GM23338 (cell line): ENCODE measurements around the gene RAB30. TPM values are rescaled to one million over a fixed set of nuclear protein-coding genes. Genes with fewer than 3 reads are reported as not detected.

Experiments used
- ATAC-seq: fragments of 200-7000 bp; cut with Tn5 transposase; 3 replicates; pipeline ENCODE4 v1.9.1; 2020
- DNase-seq: peaks from one replicate; pipeline ENCODE4 v3.0.0-alpha.2; 2015; ENCODE audit warnings: low spot score
- H2AFZ ChIP-seq: fragments of 200-600 bp; sonication (generic); 2 replicates; pipeline ENCODE4 v1.8.0; 2016; ENCODE audit warnings: antibody characterized with exemption, mild to moderate bottlenecking, moderate library complexity
- H3F3A ChIP-seq: fragments of 200-600 bp; sonication (generic); replicated peaks from 2 replicates; pipeline ENCODE4 v1.8.0; 2017; ENCODE audit warnings: antibody characterized with exemption, mixed run types, low read depth
- H3K27ac ChIP-seq: fragments of 200-600 bp; sonication (generic); 2 replicates; pipeline ENCODE4 v1.6.1; 2016; ENCODE audit warnings: low read depth
- H3K27me3 ChIP-seq: fragments of 200-600 bp; sonication (generic); 2 replicates; pipeline ENCODE4 v1.8.0; 2016; ENCODE audit warnings: mild to moderate bottlenecking, mixed run types, moderate library complexity; ENCODE audit not compliant: insufficient read depth
- H3K36me3 ChIP-seq: fragments of 200-600 bp; sonication (generic); 2 replicates; pipeline ENCODE4 v1.8.0; 2016; ENCODE audit warnings: mild to moderate bottlenecking; ENCODE audit not compliant: insufficient read depth
- H3K4me1 ChIP-seq: fragments of 200-600 bp; sonication (generic); 2 replicates; pipeline ENCODE4 v1.8.0; 2016; ENCODE audit warnings: mild to moderate bottlenecking, moderate library complexity; ENCODE audit not compliant: insufficient read depth
- H3K4me2 ChIP-seq: fragments of 200-600 bp; sonication (generic); 2 replicates; pipeline ENCODE4 v1.7.1; 2017; ENCODE audit warnings: mixed run types
- H3K4me3 ChIP-seq: fragments of 200-600 bp; sonication (generic); 2 replicates; pipeline ENCODE4 v1.6.1; 2016; ENCODE audit warnings: mixed run types
- H3K79me2 ChIP-seq: fragments of 200-600 bp; sonication (generic); replicated peaks from 2 replicates; pipeline ENCODE4 v1.8.0; 2017; ENCODE audit warnings: mild to moderate bottlenecking; ENCODE audit not compliant: insufficient read depth
- H3K9me2 ChIP-seq: fragments of 200-600 bp; sonication (generic); 2 replicates; pipeline ENCODE4 v1.8.0; 2017; ENCODE audit not compliant: insufficient read depth
- H4K20me1 ChIP-seq: fragments of 200-600 bp; sonication (generic); replicated peaks from 2 replicates; pipeline ENCODE4 v1.8.0; 2017; ENCODE audit warnings: mild to moderate bottlenecking; ENCODE audit not compliant: insufficient read depth
- H3K27ac Mint-ChIP-seq: 2 replicates; pipeline ENCODE4 v1.8.0; 2020; ENCODE audit warnings: inconsistent platforms, mild to moderate bottlenecking, moderate library complexity, mixed read lengths
- H3K27me3 Mint-ChIP-seq: 3 replicates; pipeline ENCODE4 v1.8.0; 2022; ENCODE audit warnings: low read depth, mild to moderate bottlenecking, moderate library complexity, mixed read lengths, inconsistent platforms; ENCODE audit not compliant: insufficient read depth, poor library complexity
- H3K36me3 Mint-ChIP-seq: 3 replicates; pipeline ENCODE4 v1.8.0; 2021; ENCODE audit warnings: low read depth, mild to moderate bottlenecking, inconsistent platforms, moderate library complexity, mixed read lengths
- H3K4me1 Mint-ChIP-seq: 3 replicates; pipeline ENCODE4 v1.8.0; 2020; ENCODE audit warnings: mild to moderate bottlenecking, inconsistent platforms, mixed read lengths
- H3K4me3 Mint-ChIP-seq: 3 replicates; pipeline ENCODE4 v1.8.0; 2021; ENCODE audit warnings: moderate library complexity, mild to moderate bottlenecking, inconsistent platforms, mixed read lengths
- H3K9me3 Mint-ChIP-seq: 3 replicates; pipeline ENCODE4 v1.8.0; 2020; ENCODE audit warnings: moderate library complexity, mild to moderate bottlenecking, inconsistent platforms, mixed read lengths
- CREB1 ChIP-seq: fragments of 250-450 bp; sonication (Bioruptor Pico); IDR thresholded peaks from 2 replicates; pipeline ENCODE4 v1.5.0; 2020; ENCODE audit warnings: low read depth, mild to moderate bottlenecking, moderate library complexity
- ETS1 ChIP-seq: IDR thresholded peaks from 2 replicates; pipeline ENCODE4 v1.6.1; 2016; ENCODE audit warnings: antibody characterized with exemption
- EZH2 ChIP-seq: fragments of 200-600 bp; sonication (generic); IDR thresholded peaks from one replicate; pipeline ENCODE4 v1.8.0; 2017; ENCODE audit warnings: antibody characterized with exemption, mild to moderate bottlenecking, low read depth; ENCODE audit not compliant: unreplicated experiment
- EZH2phosphoT487 ChIP-seq: fragments of 200-600 bp; sonication (generic); IDR thresholded peaks from one replicate; pipeline ENCODE4 v1.8.1; 2018; ENCODE audit warnings: antibody characterized with exemption; ENCODE audit not compliant: unreplicated experiment
- JUNB ChIP-seq: IDR thresholded peaks from one replicate; pipeline ENCODE4 v1.6.1; 2016; ENCODE audit warnings: antibody characterized with exemption; ENCODE audit not compliant: unreplicated experiment
- NANOG ChIP-seq: IDR thresholded peaks from 2 replicates; pipeline ENCODE4 v1.6.1; 2016; ENCODE audit warnings: antibody characterized with exemption, borderline replicate concordance
- POLR2AphosphoS5 ChIP-seq: IDR thresholded peaks from 2 replicates; pipeline ENCODE4 v1.6.1; 2016; ENCODE audit warnings: antibody characterized with exemption, low read depth
- REST ChIP-seq: IDR thresholded peaks from one replicate; pipeline ENCODE4 v1.6.1; 2018; ENCODE audit warnings: antibody characterized with exemption; ENCODE audit not compliant: unreplicated experiment
- STAT1 ChIP-seq: IDR thresholded peaks from one replicate; pipeline ENCODE4 v1.6.1; 2016; ENCODE audit warnings: antibody characterized with exemption; ENCODE audit not compliant: unreplicated experiment
- ZNF114 ChIP-seq: fragments of 250-450 bp; sonication (Bioruptor Pico); IDR thresholded peaks from 2 replicates; pipeline ENCODE4 v1.5.0; 2020; ENCODE audit warnings: mild to moderate bottlenecking, moderate library complexity
- ZNF462 ChIP-seq: fragments of 250-450 bp; sonication (Bioruptor Pico); IDR thresholded peaks from 2 replicates; pipeline ENCODE4 v1.5.0; 2020; ENCODE audit warnings: mild to moderate bottlenecking, moderate library complexity
- polyA plus RNA-seq: library from polyadenylated mRNA; unstranded; fragments of >200 nt; fragmentation: Nextera tagmentation; extraction: Ambion mirVana; gene quantifications from 2 replicates; pipeline ENCODE4 v1.2.1, GENCODE V29; 2016
- total RNA-seq: library from RNA; depleted of rRNA; stranded (reverse); fragments of >200 nt; shearing (Covaris generic); gene quantifications from 2 replicates; pipeline ENCODE4 v1.2.3, GENCODE V29; 2014

Gene RAB30
- total and polyA plus RNA-seq, 2 experiments from 2014 or later: 3.3 to 6.6 TPM

- TF ChIP-seq NANOG (no peak), STAT1 (no peak), REST (no peak)
Observed at GRCh38 chr11:83112886-83113285, 41.2 kb upstream of the RAB30 start (continued).

- Histone ChIP-seq H3K4me2 (no peak overlapping the region), H3K9me2 (no peaks in the 10 kb centered on the region), H4K20me1 (no peaks in the 10 kb centered on the region), H3K27ac (no peak overlapping the region), H3K4me3 (no peak overlapping the region), H3K27me3 (no peaks in the 10 kb centered on the region), H3K79me2 (no peaks in the 10 kb centered on the region), H2AFZ (no peak overlapping the region), H3K36me3 (no peaks in the 10 kb centered on the region), H3F3A (no peaks in the 10 kb centered on the region), H3K4me1 (no peaks in the 10 kb centered on the region)
- no peaks in the 10 kb centered on the region for H3K36me3 Mint-ChIP-seq
- H3K4me1 Mint-ChIP-seq: peaks cover 2% of the 10 kb centered on the region; the same call in 1 of the 3 replicates
- no peak overlapping the region for H3K27ac Mint-ChIP-seq
- TF ChIP-seq CREB1 (CRISPR knock-in tag) (no peak), EZH2 (no peak), ETS1 (no peak), ZNF114 (CRISPR knock-in tag) (no peak), POLR2AphosphoS5 (no peak), STAT1 (no peak), JUNB (no peak)
- DNase-seq (no peak), ATAC-seq (no peak)
- no peaks in the 10 kb centered on the region for H3K27me3 Mint-ChIP-seq
- no peaks in the 10 kb centered on the region for H3K9me3 Mint-ChIP-seq
- no peak overlapping the region for H3K4me3 Mint-ChIP-seq
Observed at GRCh38 chr11:83105168-83105567, 33.5 kb upstream of the RAB30 start.

DNA sequence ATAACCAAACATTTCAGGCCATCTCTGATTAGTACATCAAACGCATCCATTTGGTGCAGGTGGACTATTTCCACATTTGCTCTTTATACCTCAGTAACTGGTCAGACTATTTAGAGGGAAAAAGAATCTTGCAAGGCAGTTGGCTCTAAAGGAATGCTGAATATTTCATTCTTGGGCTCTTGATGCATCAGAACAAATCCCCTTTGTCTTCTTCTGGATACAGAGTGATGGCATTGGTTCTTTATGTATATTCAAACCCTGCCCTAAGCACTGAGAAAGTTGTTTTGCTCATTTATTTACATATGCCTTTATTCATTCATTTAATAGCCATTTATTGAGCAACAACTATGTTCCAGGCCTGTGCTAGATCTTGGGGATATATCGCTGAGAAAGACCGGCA lies 31.1 kb upstream of the RAB30 start:
- DNase-seq: no peak
- Histone ChIP-seq H2AFZ (no peak overlapping the region), H3K9me2 (no peaks in the 10 kb centered on the region), H3K4me2 (no peak overlapping the region), H3K36me3 (no peaks in the 10 kb centered on the region), H4K20me1 (no peaks in the 10 kb centered on the region), H3K4me1 (no peaks in the 10 kb centered on the region), H3K79me2 (no peaks in the 10 kb centered on the region), H3K27ac (no peak overlapping the region), H3F3A (no peaks in the 10 kb centered on the region), H3K4me3 (no peak overlapping the region), H3K27me3 (no peaks in the 10 kb centered on the region)
- no peaks in the 10 kb centered on the region for H3K9me3 Mint-ChIP-seq
- no peaks in the 10 kb centered on the region for H3K36me3 Mint-ChIP-seq
- no peaks in the 10 kb centered on the region for H3K27me3 Mint-ChIP-seq
- H3K27ac Mint-ChIP-seq: no peak overlapping the region
- H3K4me1 Mint-ChIP-seq: peaks cover 2% of the 10 kb centered on the region; the same call in 1 of the 3 replicates
- no peak for ATAC-seq
- no peak overlapping the region for H3K4me3 Mint-ChIP-seq
- TF ChIP-seq EZH2phosphoT487 (no peak), ZNF114 (CRISPR knock-in tag) (no peak), ZNF462 (no peak)
